NCI-H82 treated with DMSO at 0.1 percent for 48 hours (cell line): ENCODE measurements around the gene NOTCH3.

ENCODE experiments used
- DNase-seq: peaks from one replicate; lab custom pipeline; 2025; ENCODE audit not compliant: unreplicated experiment; lab: John Stamatoyannopoulos, UW

Gene NOTCH3

GRCh38 chr19:15125232-15126067, 75.3 kb downstream of the NOTCH3 start:
- DNase-seq, result peak; percentile 100

- no peak for DNase-seq
Measured at GRCh38 chr19:15124572-15125231, 76.1 kb downstream of the NOTCH3 start.

DNA sequence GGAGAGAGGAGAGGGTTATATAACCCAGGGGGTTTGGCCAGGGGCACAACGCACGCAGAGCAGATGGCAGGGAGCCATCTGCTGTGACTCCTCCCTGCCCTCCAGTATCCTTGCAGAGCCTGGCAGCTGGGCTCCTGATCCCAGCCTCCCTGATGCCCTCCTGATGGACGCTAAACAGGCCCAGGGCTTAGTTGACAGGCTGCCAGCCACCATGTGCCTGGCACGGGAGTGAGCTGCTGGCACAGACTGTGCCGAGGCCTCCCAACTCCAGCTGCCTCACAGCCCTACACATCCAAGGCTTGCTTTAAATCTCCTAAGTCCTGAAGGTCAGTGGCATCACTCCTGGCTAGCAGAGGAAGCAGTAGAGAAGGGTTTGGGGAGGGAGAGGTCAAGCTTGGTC, 76.9 kb downstream of the NOTCH3 start:
- DNase-seq, result no peak

GRCh38 chr19:15123031-15123890, 77.5 kb downstream of the NOTCH3 start:
- DNase-seq, result no peak

- DNase-seq, result no peak
Measured at GRCh38 chr19:15122331-15123030, 78.3 kb downstream of the NOTCH3 start.

GRCh38 chr19:15120135-15121026, 80.4 kb downstream of the NOTCH3 start:
- DNase-seq, result no peak

DNA sequence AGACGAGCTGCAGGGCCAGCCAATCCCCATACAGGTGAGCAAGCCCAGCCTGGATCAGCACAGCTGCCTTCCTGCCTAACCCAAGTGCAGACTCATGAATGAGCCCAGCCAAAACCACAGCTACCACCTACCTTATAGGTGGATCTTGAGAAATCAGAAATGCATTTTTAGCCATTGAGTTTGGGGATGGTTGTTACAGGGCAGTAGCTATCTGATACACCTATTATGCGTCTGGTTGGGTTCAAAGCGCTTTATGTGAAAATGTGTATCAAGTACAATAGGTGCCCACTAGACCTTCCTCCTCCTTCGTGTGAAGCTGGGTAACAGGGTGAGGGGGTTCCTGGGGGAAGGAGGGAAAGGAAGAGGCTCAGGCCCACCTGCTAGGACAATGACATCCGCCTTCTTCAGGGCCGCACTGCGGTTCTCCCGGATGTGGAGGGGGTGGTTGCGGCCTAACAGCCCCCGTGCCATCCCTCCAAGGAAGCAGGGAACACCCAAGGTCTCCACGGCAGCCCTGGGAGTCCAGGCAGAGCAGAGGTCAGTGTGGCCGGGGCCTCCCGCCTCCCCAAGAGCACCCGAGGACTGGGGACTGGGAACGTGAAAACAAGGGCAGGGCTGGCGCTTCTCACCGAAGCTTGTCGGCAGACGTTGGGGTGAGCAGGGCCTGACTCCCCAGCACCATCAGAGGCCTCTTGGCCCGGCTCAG, 81.9 kb downstream of the NOTCH3 start:
- DNase-seq, result no peak

DNA sequence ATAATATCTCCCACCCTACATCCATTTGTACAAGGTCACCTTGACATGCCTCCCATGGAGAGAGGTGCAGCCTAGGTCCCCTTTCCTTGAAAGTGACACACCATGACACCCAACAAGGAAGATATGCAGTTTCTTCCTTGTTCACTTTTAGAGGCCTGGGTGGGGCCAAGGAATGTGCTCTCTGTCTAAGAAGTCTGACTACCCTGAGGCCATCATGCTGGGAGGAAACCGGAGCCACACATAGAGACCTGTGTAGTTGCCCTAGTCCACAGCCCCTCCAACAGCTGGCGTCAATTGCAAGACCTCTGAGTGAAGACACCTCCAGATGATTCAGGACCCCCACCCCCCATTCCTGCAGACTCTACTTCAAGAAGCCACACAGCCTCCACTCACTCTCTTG, 82.5 kb downstream of the NOTCH3 start:
- no peak for DNase-seq

- no peak for DNase-seq
Measured at GRCh38 chr19:15116856-15117255, 83.9 kb downstream of the NOTCH3 start.

- no peak for DNase-seq
Measured at GRCh38 chr19:15115762-15116615, 84.8 kb downstream of the NOTCH3 start.

GRCh38 chr19:15115080-15115479, 85.7 kb downstream of the NOTCH3 start:
- DNase-seq, result no peak

DNA sequence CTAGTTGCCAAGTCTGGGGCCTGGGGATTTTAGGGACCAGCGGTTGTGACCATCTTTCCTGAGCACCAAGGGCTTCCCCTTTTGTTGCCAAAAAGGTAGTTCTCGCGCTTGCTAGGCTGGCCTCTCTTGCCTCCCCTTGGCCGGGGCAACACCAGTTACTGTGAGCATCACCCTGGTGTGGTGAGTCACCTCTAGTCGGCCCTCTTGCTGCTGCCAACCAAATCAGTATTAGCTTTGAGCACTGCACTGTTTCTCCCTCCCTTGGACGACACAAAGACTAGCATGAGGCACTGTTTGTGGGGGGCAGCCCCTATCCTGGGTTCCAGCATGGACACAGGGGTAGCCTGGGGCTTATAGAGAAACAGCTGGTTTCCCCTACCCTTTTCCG, 86.6 kb downstream of the NOTCH3 start:
- no peak for DNase-seq

DNA sequence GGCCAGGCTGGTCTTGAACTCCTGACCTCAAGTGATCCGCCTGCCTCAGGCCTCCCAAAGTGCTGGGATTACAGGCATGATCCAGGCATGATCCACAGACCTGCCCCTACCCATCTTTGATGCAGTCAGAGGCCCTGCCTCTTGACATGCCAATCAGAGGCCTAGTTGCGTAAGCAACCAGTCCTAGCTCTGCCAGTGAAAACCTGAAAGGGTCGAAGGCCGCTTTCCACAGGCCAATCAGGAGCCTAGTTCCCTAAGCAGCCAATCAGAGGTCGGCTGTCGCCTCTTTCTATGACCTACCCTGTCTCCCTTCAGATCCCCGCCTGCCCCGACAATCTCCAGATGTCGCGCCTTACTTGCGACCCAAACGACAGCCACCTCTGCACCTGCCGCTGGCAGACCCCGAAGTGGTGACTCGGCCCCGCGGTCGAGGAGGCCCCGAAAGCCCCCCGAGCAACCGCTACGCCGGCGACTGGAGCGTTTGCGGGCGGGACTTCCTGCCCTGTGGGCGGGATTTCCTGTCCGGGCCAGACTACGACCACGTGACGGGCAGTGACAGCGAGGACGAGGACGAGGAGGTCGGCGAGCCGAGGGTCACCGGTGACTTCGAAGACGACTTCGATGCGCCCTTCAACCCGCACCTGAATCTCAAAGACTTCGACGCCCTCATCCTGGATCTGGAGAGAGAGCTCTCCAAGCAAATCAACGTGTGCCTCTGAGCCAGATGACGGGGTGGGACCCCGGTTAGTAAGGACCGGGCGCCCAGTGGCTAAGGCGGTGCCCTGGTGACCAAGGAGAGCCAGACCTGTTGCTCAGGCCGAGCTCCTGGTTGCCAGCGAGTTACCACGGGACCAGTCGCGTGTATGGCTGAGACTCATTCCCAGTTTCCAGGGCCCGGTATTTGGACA, 87.3 kb downstream of the NOTCH3 start:
- DNase-seq, result no peak

DNA sequence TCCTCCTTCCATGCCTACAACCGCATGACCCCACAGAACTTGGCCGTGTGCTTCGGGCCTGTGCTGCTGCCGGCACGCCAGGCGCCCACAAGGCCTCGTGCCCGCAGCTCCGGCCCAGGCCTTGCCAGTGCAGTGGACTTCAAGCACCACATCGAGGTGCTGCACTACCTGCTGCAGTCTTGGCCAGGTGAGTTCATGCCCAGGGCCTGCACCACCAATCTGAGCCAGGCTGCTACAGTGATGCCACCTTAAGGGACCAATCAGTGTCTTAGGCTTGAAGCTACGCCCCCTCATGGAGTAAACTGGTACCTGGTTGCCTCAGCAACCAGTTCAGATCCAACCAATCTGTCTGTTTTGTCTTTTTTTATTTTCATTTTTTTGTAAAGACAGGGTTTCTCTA, 88.4 kb downstream of the NOTCH3 start:
- no peak for DNase-seq

DNA sequence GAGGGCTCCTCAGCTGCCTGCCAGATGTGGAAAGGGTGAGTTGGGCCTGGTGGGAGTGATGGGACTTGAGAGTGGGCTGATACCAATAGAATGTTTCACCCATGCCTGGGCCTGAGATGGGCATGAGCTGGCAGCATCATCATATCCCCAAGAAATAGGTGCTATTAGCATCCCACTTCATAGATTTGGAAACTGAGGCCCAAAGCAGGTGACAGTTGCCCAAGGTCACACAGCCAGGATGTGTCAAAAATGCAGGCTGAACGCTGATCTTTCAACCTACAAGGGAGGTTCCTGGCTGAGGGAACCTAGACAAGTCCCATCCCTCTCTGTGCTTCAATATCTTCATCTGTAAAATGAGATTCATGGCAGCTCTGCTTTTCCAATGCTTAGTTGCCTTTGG, 89.0 kb downstream of the NOTCH3 start:
- DNase-seq, result no peak

GRCh38 chr19:15110418-15110815, 90.4 kb downstream of the NOTCH3 start:
- no peak for DNase-seq

DNA sequence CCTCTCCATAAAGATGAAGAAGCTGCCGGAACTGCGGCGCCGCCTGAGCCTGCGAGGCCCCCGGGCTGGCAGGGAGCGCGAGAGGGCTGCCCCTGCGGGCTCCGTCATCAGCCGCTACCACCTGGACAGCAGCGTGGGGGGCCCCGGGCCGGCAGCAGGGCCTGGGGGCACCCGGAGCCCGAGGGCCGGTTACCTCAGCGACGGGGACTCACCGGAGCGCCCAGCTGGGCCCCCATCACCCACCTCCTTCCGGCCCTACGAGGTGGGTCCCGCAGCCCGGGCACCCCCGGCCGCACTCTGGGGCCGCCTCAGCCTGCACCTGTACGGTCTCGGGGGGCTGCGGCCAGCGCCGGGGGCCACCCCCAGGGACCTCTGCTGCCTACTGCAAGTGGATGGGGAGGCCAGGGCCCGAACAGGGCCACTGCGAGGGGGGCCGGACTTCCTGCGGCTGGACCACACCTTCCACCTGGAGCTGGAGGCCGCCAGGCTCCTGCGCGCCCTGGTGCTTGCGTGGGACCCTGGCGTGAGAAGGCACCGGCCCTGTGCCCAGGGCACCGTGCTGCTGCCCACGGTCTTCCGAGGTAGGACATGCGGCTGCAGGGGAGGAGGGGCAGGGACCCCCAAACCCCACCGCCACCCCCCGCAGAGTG, 90.9 kb downstream of the NOTCH3 start:
- no peak for DNase-seq
